Hepatocyte (in vitro differentiated cells): ENCODE measurements around the gene NDC1.

Source experiments
- CTCF ChIP-seq: fragments of 200-600 bp; sonication (generic); IDR thresholded peaks from 2 replicates; pipeline ENCODE4 v1.5.1; 2016; ENCODE audit warnings: antibody characterized with exemption, mild to moderate bottlenecking; ENCODE audit not compliant: poor library complexity
- EZH2 ChIP-seq: fragments of 200-600 bp; sonication (generic); IDR thresholded peaks from 2 replicates; pipeline ENCODE4 v1.6.1; 2016; ENCODE audit warnings: antibody characterized with exemption, mild to moderate bottlenecking, borderline replicate concordance
- EZH2phosphoT487 ChIP-seq: fragments of 200-600 bp; sonication (generic); IDR thresholded peaks from one replicate; pipeline ENCODE4 v1.6.1; 2018; ENCODE audit warnings: antibody characterized with exemption, mild to moderate bottlenecking, low read depth, moderate library complexity; ENCODE audit not compliant: unreplicated experiment, severe bottlenecking

DNA sequence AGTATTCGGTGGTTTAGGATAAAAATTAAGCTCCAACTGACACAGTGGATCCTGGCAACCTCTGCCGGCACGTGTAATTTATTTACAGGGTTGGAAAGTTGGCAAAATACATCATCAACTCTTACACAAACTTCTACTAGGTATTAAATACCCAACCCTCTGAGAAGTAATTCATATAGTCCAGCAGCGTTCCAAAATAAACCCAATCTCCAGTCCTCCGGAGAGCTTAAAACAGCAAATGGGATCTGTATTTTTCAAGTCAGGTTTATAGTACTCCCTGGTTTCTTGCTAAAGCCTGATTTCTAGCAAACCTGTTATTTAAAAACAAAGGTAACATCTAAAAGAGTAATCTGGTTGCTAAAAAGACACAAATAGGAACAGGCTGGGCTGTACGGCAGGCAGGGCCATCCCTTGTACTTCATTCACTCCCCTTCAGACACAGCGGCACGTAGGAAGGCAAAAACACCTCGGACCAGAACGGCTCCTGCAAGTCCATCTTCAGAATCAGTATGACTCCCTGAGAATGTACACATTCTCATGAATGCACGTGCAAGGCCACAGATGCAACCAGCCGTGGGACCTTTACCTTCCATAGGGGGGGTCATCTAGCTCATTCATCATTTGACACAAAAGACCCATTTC lies 107.8 kb downstream of the NDC1 start:
- TF ChIP-seq CTCF (no peak), EZH2 (no peak), EZH2phosphoT487 (no peak)
